Uterus (tissue), 4 donors: ENCODE measurements around the gene TAS2R9. TPM values are rescaled to one million over a fixed set of nuclear protein-coding genes. Genes with fewer than 3 reads are reported as not detected.

Experiments
- DNase-seq, 2 donors: peaks; one replicate each; pipeline ENCODE4 v3.0.0-alpha.2; 2019 to 2020
- H3K27ac ChIP-seq, 2 donors: fragments of 200-600 bp; sonication (generic); 1 replicate in 1 of 2; 2 replicates in 1 of 2; pipeline ENCODE4 v1.5.1; 2016 to 2018
- H3K27me3 ChIP-seq, 2 donors: fragments of 200-600 bp; sonication (generic); one replicate each; pipeline ENCODE4 v1.5.1; 2018 to 2019; ENCODE audit warnings: control low read depth in 1 of 2
- H3K36me3 ChIP-seq, 2 donors: fragments of 200-600 bp; sonication (generic); one replicate each; pipeline ENCODE4 v1.5.1; 2019; ENCODE audit warnings: control low read depth in 1 of 2
- H3K4me1 ChIP-seq, 2 donors: fragments of 200-600 bp; sonication (generic); one replicate each; pipeline ENCODE4 v1.5.1; 2018 to 2019; ENCODE audit warnings: control low read depth in 1 of 2
- H3K4me3 ChIP-seq, 2 donors: fragments of 200-600 bp; sonication (generic); 1 replicate in 1 of 2; 2 replicates in 1 of 2; pipeline ENCODE4 v1.5.1; 2018 to 2019; ENCODE audit warnings: mild to moderate bottlenecking in 1 of 2
- H3K9me3 ChIP-seq, 2 donors: fragments of 200-600 bp; sonication (generic); one replicate each; pipeline ENCODE4 v1.5.1; 2019; ENCODE audit warnings: control low read depth in 1 of 2
- POLR2A ChIP-seq, 2 donors: fragments of 450-650 bp; IDR thresholded peaks; one replicate each; pipeline ENCODE4 v1.6.1; 2016; ENCODE audit warnings: antibody characterized with exemption in 2 of 2, mild to moderate bottlenecking in 1 of 2, moderate library complexity in 1 of 2
- intact Hi-C: fragments of 100-400 bp; cut with DNase I; formaldehyde crosslinking; loops from one replicate; pipeline ENCODE4 v1.15.1; 2023; ENCODE audit warnings: low total_unique reads
- total RNA-seq, 4 donors: library from RNA; depleted of rRNA in 3 of 4; stranded (reverse); fragments of >200 nt in 3 of 4; gene quantifications; one replicate each; pipeline versions ENCODE4 v1.1.0 to v1.2.4, GENCODE V29; 2014 to 2023
- TF ChIP-seq, protein P1 (sequence below), 4 experiments: fragments of 200-600 bp in 2 of 4; fragments of 450-650 bp in 2 of 4; sonication (generic) in 2 of 4; IDR thresholded peaks; one replicate each; pipeline ENCODE4 v1.5.1; 2016 to 2019; ENCODE audit warnings: antibody characterized with exemption in 4 of 4, mild to moderate bottlenecking in 2 of 4, moderate library complexity in 1 of 4
- donor health status: DM: yes; HTN: yes; CAD: no.

TAS2R9 gene
- total RNA-seq, 4 donors from 2014 or later, result 0.28 TPM; not detected in 3

DNA sequence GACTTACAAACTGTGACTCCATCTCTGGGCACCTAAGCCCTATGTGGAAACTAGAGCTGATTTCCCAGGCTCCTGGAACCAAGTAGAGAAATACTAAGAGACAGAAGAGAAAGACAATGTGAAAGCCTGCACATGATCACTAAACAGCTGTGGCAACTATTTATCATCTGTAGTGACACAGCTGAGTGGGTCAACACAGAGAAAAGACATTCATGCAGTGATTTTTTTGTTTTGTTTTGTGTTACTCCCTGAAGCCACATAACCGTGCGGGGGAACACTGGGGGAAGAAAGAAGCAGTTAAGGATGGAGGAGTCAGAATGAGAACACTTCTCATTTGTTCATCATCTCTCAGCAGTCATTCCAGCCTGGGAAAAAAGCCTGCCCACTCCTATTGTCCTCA is 37.8 kb upstream of the TAS2R9 start:
- no peak for DNase-seq
- Histone ChIP-seq H3K36me3 (no peaks in the 10 kb centered on the region), H3K4me3 (no peak overlapping the region), H3K27ac (no peak overlapping the region), H3K9me3 (no peaks in the 10 kb centered on the region), H3K4me1 (no peaks in the 10 kb centered on the region), H3K27me3 (no peaks in the 10 kb centered on the region)
- TF ChIP-seq, protein P1, sequence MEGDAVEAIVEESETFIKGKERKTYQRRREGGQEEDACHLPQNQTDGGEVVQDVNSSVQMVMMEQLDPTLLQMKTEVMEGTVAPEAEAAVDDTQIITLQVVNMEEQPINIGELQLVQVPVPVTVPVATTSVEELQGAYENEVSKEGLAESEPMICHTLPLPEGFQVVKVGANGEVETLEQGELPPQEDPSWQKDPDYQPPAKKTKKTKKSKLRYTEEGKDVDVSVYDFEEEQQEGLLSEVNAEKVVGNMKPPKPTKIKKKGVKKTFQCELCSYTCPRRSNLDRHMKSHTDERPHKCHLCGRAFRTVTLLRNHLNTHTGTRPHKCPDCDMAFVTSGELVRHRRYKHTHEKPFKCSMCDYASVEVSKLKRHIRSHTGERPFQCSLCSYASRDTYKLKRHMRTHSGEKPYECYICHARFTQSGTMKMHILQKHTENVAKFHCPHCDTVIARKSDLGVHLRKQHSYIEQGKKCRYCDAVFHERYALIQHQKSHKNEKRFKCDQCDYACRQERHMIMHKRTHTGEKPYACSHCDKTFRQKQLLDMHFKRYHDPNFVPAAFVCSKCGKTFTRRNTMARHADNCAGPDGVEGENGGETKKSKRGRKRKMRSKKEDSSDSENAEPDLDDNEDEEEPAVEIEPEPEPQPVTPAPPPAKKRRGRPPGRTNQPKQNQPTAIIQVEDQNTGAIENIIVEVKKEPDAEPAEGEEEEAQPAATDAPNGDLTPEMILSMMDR (IDR thresholded peaks at IDR 0.05), result no peak
- TF ChIP-seq POLR2A (IDR thresholded peaks at IDR 0.05), result no peak
- intact Hi-C loops, result no loop called here

DNA sequence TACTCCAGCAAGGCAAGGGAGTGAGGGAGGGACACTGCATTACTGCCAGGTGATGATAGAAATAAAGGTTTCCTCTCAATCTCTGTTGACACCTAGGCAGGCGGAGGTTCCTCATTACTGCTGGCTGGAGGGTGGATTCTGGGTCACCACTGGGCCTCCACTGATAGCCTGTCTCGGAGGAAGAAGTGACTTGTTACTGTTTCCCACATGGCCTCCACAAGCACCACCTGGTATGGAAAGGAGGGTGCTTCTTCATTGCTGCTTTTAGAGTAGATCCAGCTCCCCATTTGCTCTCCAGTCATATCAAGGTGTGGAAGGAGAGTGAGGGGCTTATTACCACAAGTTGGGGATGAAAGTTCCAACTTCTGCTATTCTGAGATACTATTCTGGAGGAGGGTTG is 32.9 kb upstream of the TAS2R9 start:
- no peak overlapping the region for H3K27ac ChIP-seq
- no peak overlapping the region for H3K4me3 ChIP-seq
- no peaks in the 10 kb centered on the region for H3K4me1 ChIP-seq
- no peaks in the 10 kb centered on the region for H3K9me3 ChIP-seq
- H3K36me3 ChIP-seq, result no peaks in the 10 kb centered on the region
- no peaks in the 10 kb centered on the region for H3K27me3 ChIP-seq
- DNase-seq, result no peak
- TF ChIP-seq, protein P1 (IDR thresholded peaks at IDR 0.05), result no peak
- no peak for TF ChIP-seq POLR2A (IDR thresholded peaks at IDR 0.05)
- intact Hi-C loops, result no loop called here

DNA sequence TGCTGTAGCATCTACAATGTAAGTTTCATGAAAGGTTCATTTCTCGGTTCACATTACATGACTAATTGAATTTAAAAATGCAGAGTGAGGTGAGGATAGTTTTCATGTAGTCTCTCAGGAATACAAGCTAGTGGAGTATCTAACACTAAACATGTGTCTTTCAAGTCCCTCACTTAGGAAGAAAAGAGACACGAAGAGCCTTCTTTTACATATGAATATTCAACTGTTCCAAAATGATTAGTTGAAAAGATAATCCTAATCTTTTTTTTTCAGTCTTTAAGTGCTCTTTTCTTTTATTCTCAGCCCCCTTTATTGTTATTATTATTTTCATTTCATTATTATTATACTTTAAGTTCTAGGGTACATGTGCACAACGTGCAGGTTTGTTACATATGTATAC is 28.5 kb upstream of the TAS2R9 start:
- no peaks in the 10 kb centered on the region for H3K9me3 ChIP-seq
- no peak overlapping the region for H3K27ac ChIP-seq
- DNase-seq, result no peak
- H3K27me3 ChIP-seq, result no peaks in the 10 kb centered on the region
- H3K4me3 ChIP-seq, result no peak overlapping the region
- H3K36me3 ChIP-seq, result no peaks in the 10 kb centered on the region
- intact Hi-C loops, result no loop called here
- TF ChIP-seq, protein P1 (IDR thresholded peaks at IDR 0.05), result no peak
- TF ChIP-seq POLR2A (IDR thresholded peaks at IDR 0.05), result no peak
- no peaks in the 10 kb centered on the region for H3K4me1 ChIP-seq

GRCh38 chr12:10829994-10830393 is 20.0 kb upstream of the TAS2R9 start:
- Histone ChIP-seq H3K4me3 (no peak overlapping the region), H3K36me3 (no peaks in the 10 kb centered on the region), H3K27ac (no peak overlapping the region), H3K27me3 (no peaks in the 10 kb centered on the region), H3K4me1 (no peaks in the 10 kb centered on the region), H3K9me3 (no peaks in the 10 kb centered on the region)
- DNase-seq, result no peak
- TF ChIP-seq, protein P1 (IDR thresholded peaks at IDR 0.05), result no peak
- no peak for TF ChIP-seq POLR2A (IDR thresholded peaks at IDR 0.05)
- intact Hi-C loops, result no loop called here

DNA sequence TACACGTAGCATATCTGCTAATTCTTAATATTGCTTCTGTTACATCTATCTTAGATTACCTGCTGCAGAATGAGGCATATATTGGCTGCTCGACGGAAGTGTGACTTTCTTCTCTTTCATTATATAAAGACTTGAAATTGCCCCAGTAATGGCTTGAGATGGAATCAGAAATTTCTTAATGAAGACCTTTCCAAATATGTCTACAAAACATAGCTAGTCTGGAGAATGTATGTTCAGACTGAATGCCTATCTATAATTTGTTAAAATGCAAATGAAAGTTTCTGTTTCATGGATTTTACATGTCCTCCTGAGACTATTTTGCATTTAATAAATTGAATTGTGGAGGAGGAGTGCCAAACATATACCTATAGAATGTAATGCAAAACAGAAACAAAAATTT is 16.3 kb upstream of the TAS2R9 start, which contains the start of gene TAS2R10:
Gene TAS2R10 (minus strand): TSS at position 101 of the 400 bp plus-strand sequence. CDS start 89 bp downstream, at position 12.
- TF ChIP-seq POLR2A (IDR thresholded peaks at IDR 0.05), result no peak
- TF ChIP-seq, protein P1 (IDR thresholded peaks at IDR 0.05), result no peak
- Histone ChIP-seq H3K4me1 (no peaks in the 10 kb centered on the region), H3K36me3 (no peaks in the 10 kb centered on the region), H3K4me3 (no peak within 1 kb of the TSS), H3K27ac (no peak within 1 kb of the TSS), H3K9me3 (no peaks in the 10 kb centered on the region), H3K27me3 (no peaks in the 10 kb centered on the region)
- no peak for DNase-seq
- intact Hi-C loops, result no loop called here
